T-helper 17 cell (primary cell): Measurements from ENCODE around the gene NUDCD3. TPM values are rescaled to one million over a fixed set of nuclear protein-coding genes. Genes with fewer than 3 reads are reported as not detected.

Experiments used
- total RNA-seq, 4 donors: library from RNA in 2 of 4; stranded (reverse) in 2 of 4; gene quantifications; one replicate each; pipeline ENCODE4 v1.2.3 and lab custom pipeline; 2022 to 2026

Gene NUDCD3
- total RNA-seq, 2 donors from 2014 or later = 61.4 to 69.2 TPM

Other genes starting within 250 kb of the NUDCD3 start
- gene CAMK2B, start 165.1 kb downstream of the NUDCD3 start, total RNA-seq = under 1 TPM in 1 of 2 donors, not detected in 1; 0.31 TPM
- gene NPC1L1, start 50.7 kb upstream of the NUDCD3 start, total RNA-seq = under 1 TPM in 1 of 2 donors, not detected in 1; 0.08 TPM
- 100 to 1,000 TPM in 1 of 2 donors, 10 to 100 TPM in 1; 95.7 to 101 TPM for gene DDX56, start 83.2 kb upstream of the NUDCD3 start, total RNA-seq
- 100 to 1,000 TPM in 1 of 2 donors, 10 to 100 TPM in 1; 99.2 to 112 TPM for gene TMED4, start 91.6 kb upstream of the NUDCD3 start, total RNA-seq
- 100 to 1,000 TPM; 130 to 134 TPM for gene OGDH, start 116.0 kb upstream of the NUDCD3 start, total RNA-seq